A549 (cell line): Measurements from ENCODE around the gene ACP4. TPM values are rescaled to one million over a fixed set of nuclear protein-coding genes. Genes with fewer than 3 reads are reported as not detected.

Source experiments
- ATAC-seq, 2 experiments: fragments of 200-7000 bp in 1 of 2; fragments of >200 bp in 1 of 2; cut with Nextera tagmentation in 1 of 2; cut with Tn5 transposase in 1 of 2; 3 replicates each; pipeline versions ENCODE4 v1.8.0 to v1.9.1; 2018 to 2020; ENCODE audit warnings: mild to moderate bottlenecking in 1 of 2, moderate library complexity in 1 of 2
- CTCF ChIA-PET: fragments of 300-600 bp; sonication (Branson Sonifier 250); formaldehyde crosslinking; extraction: SDS; loops from one replicate; lab custom pipeline; 2021; ENCODE audit warnings: antibody characterized with exemption, inconsistent platforms; lab: Yijun Ruan, JAX
- POLR2A ChIA-PET: fragments of 350-600 bp; formaldehyde crosslinking; extraction: SDS; loops from one replicate; lab custom pipeline; 2021; ENCODE audit warnings: antibody characterized with exemption, inconsistent platforms; lab: Yijun Ruan, JAX
- DNase-seq, 2 experiments: peaks; one replicate each; pipeline versions ENCODE4 v3.0.0 to v3.0.0-alpha.2; 2011 to 2016; ENCODE audit warnings: low read depth in 1 of 2, low spot score in 1 of 2
- FAIRE-seq: peaks from 2 replicates; lab custom pipeline; 2011; peaks lifted over from hg19 to GRCh38; lab: Jason Lieb, UNC
- H3K27ac ChIP-seq, 2 experiments: fragments of >200 bp; sonication (Bioruptor Twin); formaldehyde crosslinking; 3 replicates each; pipeline ENCODE4 v1.5.1; 2016 to 2017
- H3K4me1 ChIP-seq: fragments of >200 bp; sonication (Bioruptor Twin); formaldehyde crosslinking; 3 replicates; pipeline ENCODE4 v1.6.1; 2016
- H3K4me2 ChIP-seq: fragments of >200 bp; sonication (Bioruptor Twin); formaldehyde crosslinking; 3 replicates; pipeline ENCODE4 v1.6.1; 2016
- H3K4me3 ChIP-seq: fragments of >200 bp; sonication (Bioruptor Twin); formaldehyde crosslinking; 3 replicates; pipeline ENCODE4 v1.5.1; 2016
- H3K9me3 ChIP-seq: fragments of >200 bp; sonication (Bioruptor Twin); formaldehyde crosslinking; 3 replicates; pipeline ENCODE4 v1.6.1; 2016
- CHD4 ChIP-seq: fragments of 200-600 bp; sonication (generic); IDR thresholded peaks from 2 replicates; pipeline ENCODE4 v1.6.1; 2016; ENCODE audit warnings: antibody characterized with exemption, mild to moderate bottlenecking, borderline replicate concordance
- EP300 ChIP-seq, 2 experiments: fragments of >200 bp; sonication (Bioruptor Twin); formaldehyde crosslinking; IDR thresholded peaks; 2 replicates in 1 of 2; 3 replicates in 1 of 2; pipeline ENCODE4 v1.6.1; 2016 to 2017
- ESRRA ChIP-seq: fragments of 150-350 bp; IDR thresholded peaks from 2 replicates; pipeline ENCODE4 v1.6.1; 2014; ENCODE audit warnings: mild to moderate bottlenecking, low read length, borderline replicate concordance
- FOSB ChIP-seq: fragments of 250-450 bp; sonication (Bioruptor Pico); IDR thresholded peaks from 2 replicates; pipeline ENCODE4 v1.5.0; 2020; ENCODE audit warnings: mild to moderate bottlenecking, moderate library complexity
- FOXS1 ChIP-seq: fragments of 250-450 bp; sonication (Bioruptor Pico); IDR thresholded peaks from 2 replicates; pipeline ENCODE4 v1.5.0; 2020; ENCODE audit warnings: mild to moderate bottlenecking, moderate library complexity
- GATA3 ChIP-seq: IDR thresholded peaks from 2 replicates; pipeline ENCODE4 v1.6.1; 2012; ENCODE audit warnings: borderline replicate concordance
- HEYL ChIP-seq: fragments of 250-450 bp; sonication (Bioruptor Pico); IDR thresholded peaks from 2 replicates; pipeline ENCODE4 v1.8.0; 2021; ENCODE audit warnings: mild to moderate bottlenecking, moderate library complexity
- KDM5A ChIP-seq: fragments of 200-600 bp; sonication (generic); IDR thresholded peaks from 2 replicates; pipeline ENCODE4 v1.6.1; 2016; ENCODE audit warnings: antibody characterized with exemption, mild to moderate bottlenecking
- RARB ChIP-seq: fragments of 250-450 bp; sonication (Bioruptor Pico); IDR thresholded peaks from 2 replicates; pipeline ENCODE4 v1.8.0; 2021; ENCODE audit warnings: mild to moderate bottlenecking, moderate library complexity
- TFCP2L1 ChIP-seq: fragments of 250-450 bp; sonication (Bioruptor Pico); IDR thresholded peaks from 2 replicates; pipeline ENCODE4 v1.5.0; 2021; ENCODE audit warnings: mild to moderate bottlenecking
- TP53 ChIP-seq: fragments of 250-450 bp; sonication (Bioruptor Pico); IDR thresholded peaks from 2 replicates; pipeline ENCODE4 v1.5.0; 2021; ENCODE audit warnings: mild to moderate bottlenecking, moderate library complexity
- WGBS: methylation state at CpG from one replicate; pipeline ENCODE4 v1.1.6; 2017; ENCODE audit errors: missing lambda C conversion rate; 5-methylcytosine and 5-hydroxymethylcytosine counted together
- polyA plus RNA-seq, 4 experiments: library from polyadenylated mRNA; depleted of rRNA in 3 of 4; stranded (reverse); fragments of >200 nt; fragmentation: RNase III in 1 of 4; extraction: RNeasy Plus Mini Kit Qiagen cat#74134 plus additional on column Dnase treatment in 1 of 4; gene quantifications; 2 replicates in 3 of 4; 3 replicates in 1 of 4; pipeline ENCODE4 v1.2.3, GENCODE V29; 2011 to 2017
- small RNA-seq, 6 experiments: library from RNA; depleted of rRNA; stranded (forward); fragments of <200 nt; gene quantifications; one replicate each; pipeline ENCODE3, GENCODE V24; 2012
- TF ChIP-seq, protein P1 (sequence below): IDR thresholded peaks from 2 replicates; pipeline ENCODE4 v1.6.1; 2012
- TF ChIP-seq, protein P2 (sequence below): fragments of >200 bp; sonication (Bioruptor Twin); formaldehyde crosslinking; IDR thresholded peaks from 3 replicates; pipeline ENCODE4 v1.6.1; 2016
- TF ChIP-seq, protein P3 (sequence below): fragments of >200 bp; sonication (Bioruptor Twin); formaldehyde crosslinking; IDR thresholded peaks from 2 replicates; pipeline ENCODE4 v1.6.1; 2016
- TF ChIP-seq, protein P4 (sequence below): IDR thresholded peaks from 2 replicates; pipeline ENCODE4 v1.6.1; 2012; ENCODE audit warnings: low read depth, borderline replicate concordance

The ACP4 gene
- polyA plus RNA-seq, 2 of the 4 experiments (the other 2 are of a cell fraction): not detected

DNA sequence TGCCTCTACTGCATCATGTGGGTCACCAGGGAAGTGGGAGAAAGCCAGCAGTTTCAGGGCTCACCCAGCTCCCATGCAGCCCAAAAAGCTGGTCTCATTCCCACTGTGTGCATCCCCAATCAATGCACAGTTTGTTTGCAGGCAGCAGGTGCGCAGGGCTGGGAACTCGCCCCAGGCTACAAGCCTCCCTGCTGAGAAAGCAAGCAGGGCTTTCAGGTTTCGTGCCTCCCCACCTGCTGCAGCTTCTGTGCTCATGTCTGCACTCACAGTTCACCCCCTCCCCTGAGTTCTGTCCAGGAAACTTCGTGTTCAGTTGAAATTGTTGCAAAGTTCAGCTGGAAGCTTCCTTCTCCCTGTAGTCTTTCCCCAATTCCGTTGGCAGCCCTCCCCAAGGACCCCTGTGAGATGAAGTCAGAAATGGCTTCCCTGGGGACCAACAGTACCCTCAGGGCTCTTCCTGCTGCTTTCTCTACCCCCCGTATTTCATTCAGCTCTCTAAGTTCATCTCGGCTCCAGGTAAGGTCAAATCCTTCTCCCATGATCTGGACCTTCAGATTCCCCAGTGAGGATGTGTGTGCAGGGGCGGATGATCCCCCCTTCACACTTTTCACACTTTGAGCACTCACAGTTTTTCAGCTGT lies 54.2 kb downstream of the ACP4 start:
- FAIRE-seq (no peak), ATAC-seq (no peak), DNase-seq (no peak)
- ChIA-PET CTCF (interaction anchor here (0.6 to 3.5 kb wide), 8 partner anchors 11 to 172 kb away, joined by 3 to 15 read pairs (median 4); partner anchors contain the start of gene KLK3), POLR2A (no interaction called here)
- TF ChIP-seq EP300 (IDR thresholded peaks at IDR 0.05) (no peak), ESRRA (no peak), TP53 (no peak), KDM5A (no peak), FOXS1 (CRISPR knock-in tag) (no peak), GATA3 (no peak), TFCP2L1 (no peak), HEYL (CRISPR knock-in tag) (no peak), FOSB (CRISPR knock-in tag) (no peak), RARB (no peak), CHD4 (no peak)
- TF ChIP-seq, protein P1, sequence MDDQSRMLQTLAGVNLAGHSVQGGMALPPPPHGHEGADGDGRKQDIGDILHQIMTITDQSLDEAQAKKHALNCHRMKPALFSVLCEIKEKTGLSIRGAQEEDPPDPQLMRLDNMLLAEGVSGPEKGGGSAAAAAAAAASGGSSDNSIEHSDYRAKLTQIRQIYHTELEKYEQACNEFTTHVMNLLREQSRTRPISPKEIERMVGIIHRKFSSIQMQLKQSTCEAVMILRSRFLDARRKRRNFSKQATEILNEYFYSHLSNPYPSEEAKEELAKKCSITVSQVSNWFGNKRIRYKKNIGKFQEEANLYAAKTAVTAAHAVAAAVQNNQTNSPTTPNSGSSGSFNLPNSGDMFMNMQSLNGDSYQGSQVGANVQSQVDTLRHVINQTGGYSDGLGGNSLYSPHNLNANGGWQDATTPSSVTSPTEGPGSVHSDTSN: no peak
- TF ChIP-seq, protein P2, sequence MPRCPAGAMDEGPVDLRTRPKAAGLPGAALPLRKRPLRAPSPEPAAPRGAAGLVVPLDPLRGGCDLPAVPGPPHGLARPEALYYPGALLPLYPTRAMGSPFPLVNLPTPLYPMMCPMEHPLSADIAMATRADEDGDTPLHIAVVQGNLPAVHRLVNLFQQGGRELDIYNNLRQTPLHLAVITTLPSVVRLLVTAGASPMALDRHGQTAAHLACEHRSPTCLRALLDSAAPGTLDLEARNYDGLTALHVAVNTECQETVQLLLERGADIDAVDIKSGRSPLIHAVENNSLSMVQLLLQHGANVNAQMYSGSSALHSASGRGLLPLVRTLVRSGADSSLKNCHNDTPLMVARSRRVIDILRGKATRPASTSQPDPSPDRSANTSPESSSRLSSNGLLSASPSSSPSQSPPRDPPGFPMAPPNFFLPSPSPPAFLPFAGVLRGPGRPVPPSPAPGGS: no peak
- TF ChIP-seq, protein P3, sequence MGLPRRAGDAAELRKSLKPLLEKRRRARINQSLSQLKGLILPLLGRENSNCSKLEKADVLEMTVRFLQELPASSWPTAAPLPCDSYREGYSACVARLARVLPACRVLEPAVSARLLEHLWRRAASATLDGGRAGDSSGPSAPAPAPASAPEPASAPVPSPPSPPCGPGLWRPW: no peak
- TF ChIP-seq, protein P4, sequence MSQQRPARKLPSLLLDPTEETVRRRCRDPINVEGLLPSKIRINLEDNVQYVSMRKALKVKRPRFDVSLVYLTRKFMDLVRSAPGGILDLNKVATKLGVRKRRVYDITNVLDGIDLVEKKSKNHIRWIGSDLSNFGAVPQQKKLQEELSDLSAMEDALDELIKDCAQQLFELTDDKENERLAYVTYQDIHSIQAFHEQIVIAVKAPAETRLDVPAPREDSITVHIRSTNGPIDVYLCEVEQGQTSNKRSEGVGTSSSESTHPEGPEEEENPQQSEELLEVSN: no peak
- no peak overlapping the region for H3K4me3 ChIP-seq
- no peaks in the 10 kb centered on the region for H3K4me1 ChIP-seq
- H3K4me2 ChIP-seq: no peak overlapping the region
- peaks cover 17% of the 10 kb centered on the region; the same call in 2 of the 3 replicates for H3K9me3 ChIP-seq
- WGBS: 3% methylated on average over 8 of the region's 8 CpGs
- no peak overlapping the region for H3K27ac ChIP-seq

Small RNAs within 50 kb of the gene (small RNA-seq; reads per million reads assigned to genes)
- gene SNORD88A: 9.4 to 173 (median 49.8) reads per million in 6 experiments
- 0 reads per million in 6 experiments for gene SNORD88B
- gene SNORD88C: 0 reads per million in 6 experiments

Other genes with a start within 250 kb of the ACP4 start
- 0.49 and 0.54 TPM in 2 replicates for gene LRRC4B, start 222.0 kb upstream of the ACP4 start, polyA plus RNA-seq (2011; rRNA removed)
- gene LRRC4B, start 222.0 kb upstream of the ACP4 start, polyA plus RNA-seq (2017; fragmentation: RNase III; extraction: RNeasy Plus Mini Kit Qiagen cat#74134 plus additional on column Dnase treatment): 0.67 to 1.2 TPM (median 0.97 TPM) in 3 replicates
- gene SYT3, start 150.5 kb upstream of the ACP4 start, polyA plus RNA-seq (2011; rRNA removed): 0.25 and 0.29 TPM in 2 replicates
- 0.45 to 1.2 TPM (median 1.1 TPM) in 3 replicates for gene SYT3, start 150.5 kb upstream of the ACP4 start, polyA plus RNA-seq (2017; fragmentation: RNase III; extraction: RNeasy Plus Mini Kit Qiagen cat#74134 plus additional on column Dnase treatment)
- 1.8 and 2.1 TPM in 2 replicates for gene C19orf81, start 141.0 kb upstream of the ACP4 start, polyA plus RNA-seq (2011; rRNA removed)
- 7.9 to 9.5 TPM (median 8.2 TPM) in 3 replicates for gene C19orf81, start 141.0 kb upstream of the ACP4 start, polyA plus RNA-seq (2017; fragmentation: RNase III; extraction: RNeasy Plus Mini Kit Qiagen cat#74134 plus additional on column Dnase treatment)
- gene SHANK1, start 70.6 kb upstream of the ACP4 start, polyA plus RNA-seq (2011; rRNA removed): 0.01 and 0.04 TPM in 2 replicates
- gene SHANK1, start 70.6 kb upstream of the ACP4 start, polyA plus RNA-seq (2017; fragmentation: RNase III; extraction: RNeasy Plus Mini Kit Qiagen cat#74134 plus additional on column Dnase treatment): 0.07 to 0.17 TPM (median 0.09 TPM) in 3 replicates
- gene CLEC11A, start 67.1 kb upstream of the ACP4 start, polyA plus RNA-seq (2011; rRNA removed): 1.4 and 1.5 TPM in 2 replicates
- gene CLEC11A, start 67.1 kb upstream of the ACP4 start, polyA plus RNA-seq (2017; fragmentation: RNase III; extraction: RNeasy Plus Mini Kit Qiagen cat#74134 plus additional on column Dnase treatment): 5.0 to 6.4 TPM (median 6.2 TPM) in 3 replicates
- not detected in 2 replicates for gene GPR32, start 20.0 kb upstream of the ACP4 start, polyA plus RNA-seq (2011; rRNA removed)
- not detected in 3 replicates for gene GPR32, start 20.0 kb upstream of the ACP4 start, polyA plus RNA-seq (2017; fragmentation: RNase III; extraction: RNeasy Plus Mini Kit Qiagen cat#74134 plus additional on column Dnase treatment)
- gene KLK1, start 33.4 kb downstream of the ACP4 start, polyA plus RNA-seq (2011; rRNA removed): 0.25 and 0.30 TPM in 2 replicates
- gene KLK1, start 33.4 kb downstream of the ACP4 start, polyA plus RNA-seq (2017; fragmentation: RNase III; extraction: RNeasy Plus Mini Kit Qiagen cat#74134 plus additional on column Dnase treatment): not detected in 3 replicates
- not detected in 2 replicates for gene KLK15, start 43.2 kb downstream of the ACP4 start, polyA plus RNA-seq (2011; rRNA removed)
- gene KLK15, start 43.2 kb downstream of the ACP4 start, polyA plus RNA-seq (2017; fragmentation: RNase III; extraction: RNeasy Plus Mini Kit Qiagen cat#74134 plus additional on column Dnase treatment): not detected in 3 replicates
- not detected in 2 replicates for gene KLK3, start 64.5 kb downstream of the ACP4 start, polyA plus RNA-seq (2011; rRNA removed)
- gene KLK3, start 64.5 kb downstream of the ACP4 start, polyA plus RNA-seq (2017; fragmentation: RNase III; extraction: RNeasy Plus Mini Kit Qiagen cat#74134 plus additional on column Dnase treatment): not detected in 3 replicates
- gene KLK2, start 83.0 kb downstream of the ACP4 start, polyA plus RNA-seq (2011; rRNA removed): 0.42 and 0.49 TPM in 2 replicates
- gene KLK2, start 83.0 kb downstream of the ACP4 start, polyA plus RNA-seq (2017; fragmentation: RNase III; extraction: RNeasy Plus Mini Kit Qiagen cat#74134 plus additional on column Dnase treatment): 0.14 to 0.36 TPM (median 0.21 TPM) in 3 replicates
- not detected in 2 replicates for gene KLK4, start 121.0 kb downstream of the ACP4 start, polyA plus RNA-seq (2011; rRNA removed)
- gene KLK4, start 121.0 kb downstream of the ACP4 start, polyA plus RNA-seq (2017; fragmentation: RNase III; extraction: RNeasy Plus Mini Kit Qiagen cat#74134 plus additional on column Dnase treatment): not detected in 3 replicates
- gene KLK5, start 162.6 kb downstream of the ACP4 start, polyA plus RNA-seq (2011; rRNA removed): not detected in 2 replicates
- gene KLK5, start 162.6 kb downstream of the ACP4 start, polyA plus RNA-seq (2017; fragmentation: RNase III; extraction: RNeasy Plus Mini Kit Qiagen cat#74134 plus additional on column Dnase treatment): not detected in 3 replicates
- 0.13 TPM in 2 replicates for gene KLK6, start 179.2 kb downstream of the ACP4 start, polyA plus RNA-seq (2011; rRNA removed)
- gene KLK6, start 179.2 kb downstream of the ACP4 start, polyA plus RNA-seq (2017; fragmentation: RNase III; extraction: RNeasy Plus Mini Kit Qiagen cat#74134 plus additional on column Dnase treatment): not detected in 3 replicates
- gene KLK7, start 193.5 kb downstream of the ACP4 start, polyA plus RNA-seq (2011; rRNA removed): not detected in 2 replicates
- gene KLK7, start 193.5 kb downstream of the ACP4 start, polyA plus RNA-seq (2017; fragmentation: RNase III; extraction: RNeasy Plus Mini Kit Qiagen cat#74134 plus additional on column Dnase treatment): not detected in 3 replicates
- not detected in 2 replicates for gene KLK8, start 211.2 kb downstream of the ACP4 start, polyA plus RNA-seq (2011; rRNA removed)
- gene KLK8, start 211.2 kb downstream of the ACP4 start, polyA plus RNA-seq (2017; fragmentation: RNase III; extraction: RNeasy Plus Mini Kit Qiagen cat#74134 plus additional on column Dnase treatment): not detected in 3 replicates
- 0.18 and 0.33 TPM in 2 replicates for gene KLK10, start 229.3 kb downstream of the ACP4 start, polyA plus RNA-seq (2011; rRNA removed)
- gene KLK10, start 229.3 kb downstream of the ACP4 start, polyA plus RNA-seq (2017; fragmentation: RNase III; extraction: RNeasy Plus Mini Kit Qiagen cat#74134 plus additional on column Dnase treatment): 0.05 TPM in 1 of 3 replicates, not detected in the others
- gene KLK11, start 236.2 kb downstream of the ACP4 start, polyA plus RNA-seq (2011; rRNA removed): not detected in 2 replicates
- not detected in 3 replicates for gene KLK11, start 236.2 kb downstream of the ACP4 start, polyA plus RNA-seq (2017; fragmentation: RNase III; extraction: RNeasy Plus Mini Kit Qiagen cat#74134 plus additional on column Dnase treatment)
- gene KLK12, start 244.6 kb downstream of the ACP4 start, polyA plus RNA-seq (2011; rRNA removed): not detected in 2 replicates
- not detected in 3 replicates for gene KLK12, start 244.6 kb downstream of the ACP4 start, polyA plus RNA-seq (2017; fragmentation: RNase III; extraction: RNeasy Plus Mini Kit Qiagen cat#74134 plus additional on column Dnase treatment)